MM.1S (cell line): Measurements from ENCODE around the gene ZW10.

Experiments used
- DNase-seq: peaks from one replicate; pipeline ENCODE4 v3.0.0-alpha.2; 2015
- H2AFZ ChIP-seq: fragments of 300-600 bp; sonication (generic); 2 replicates; pipeline ENCODE4 v1.6.0; 2016; ENCODE audit warnings: antibody characterized with exemption, low read length
- H3F3A ChIP-seq: fragments of 300-600 bp; sonication (generic); 2 replicates; pipeline ENCODE4 v1.6.1; 2016; ENCODE audit warnings: mild to moderate bottlenecking, antibody characterized with exemption, low read length, moderate library complexity, mixed read lengths; ENCODE audit not compliant: insufficient read depth
- H3K27ac ChIP-seq: fragments of 300-600 bp; sonication (generic); 2 replicates; pipeline ENCODE4 v1.5.1; 2016; ENCODE audit warnings: mild to moderate bottlenecking, low read length
- H3K27me3 ChIP-seq: fragments of 300-600 bp; sonication (generic); replicated peaks from 2 replicates; pipeline ENCODE4 v1.6.0; 2016; ENCODE audit warnings: low read length; ENCODE audit not compliant: insufficient read depth
- H3K36me3 ChIP-seq: fragments of 300-600 bp; sonication (generic); replicated peaks from 2 replicates; pipeline ENCODE4 v1.6.1; 2016; ENCODE audit warnings: mild to moderate bottlenecking, low read length, mixed read lengths; ENCODE audit not compliant: insufficient read depth
- H3K4me1 ChIP-seq: fragments of 300-600 bp; sonication (generic); 2 replicates; pipeline ENCODE4 v1.6.1; 2016; ENCODE audit warnings: low read length, mixed read lengths
- H3K4me2 ChIP-seq: fragments of 300-600 bp; sonication (generic); 2 replicates; pipeline ENCODE4 v1.6.0; 2016; ENCODE audit warnings: low read depth, low read length
- H3K4me3 ChIP-seq: fragments of 300-600 bp; sonication (generic); 2 replicates; pipeline ENCODE4 v1.5.1; 2016; ENCODE audit warnings: low read length, mixed read lengths
- H3K79me2 ChIP-seq: fragments of 300-600 bp; sonication (generic); 2 replicates; pipeline ENCODE4 v1.6.1; 2016; ENCODE audit warnings: mixed run types, low read length, mixed read lengths
- H3K9ac ChIP-seq: fragments of 300-600 bp; sonication (generic); 2 replicates; pipeline ENCODE4 v1.6.1; 2016; ENCODE audit warnings: low read length, mixed read lengths
- H3K9me2 ChIP-seq: fragments of 300-600 bp; sonication (generic); replicated peaks from 2 replicates; pipeline ENCODE4 v1.6.1; 2016; ENCODE audit warnings: mild to moderate bottlenecking, low read length, mixed read lengths; ENCODE audit not compliant: insufficient read depth
- H3K9me3 ChIP-seq: fragments of 300-600 bp; sonication (generic); replicated peaks from 2 replicates; pipeline ENCODE4 v1.6.1; 2016; ENCODE audit warnings: mild to moderate bottlenecking, low read length, mixed read lengths; ENCODE audit not compliant: insufficient read depth
- H4K20me1 ChIP-seq: fragments of 300-600 bp; sonication (generic); 2 replicates; pipeline ENCODE4 v1.6.1; 2016; ENCODE audit warnings: mild to moderate bottlenecking, low read length, moderate library complexity, mixed read lengths; ENCODE audit not compliant: insufficient read depth
- CTCF ChIP-seq: fragments of 300-600 bp; sonication (generic); IDR thresholded peaks from 2 replicates; pipeline ENCODE4 v1.5.1; 2016; ENCODE audit warnings: antibody characterized with exemption, low read length, mixed read lengths
- EZH2 ChIP-seq: fragments of 300-600 bp; sonication (generic); optimal IDR thresholded peaks from 2 replicates; pipeline ENCODE3; 2017; ENCODE audit warnings: low read depth, mild to moderate bottlenecking, antibody characterized with exemption, low read length, mixed read lengths
- EZH2phosphoT487 ChIP-seq: fragments of 300-600 bp; sonication (generic); IDR thresholded peaks from 2 replicates; pipeline ENCODE4 v1.6.1; 2018; ENCODE audit warnings: antibody characterized with exemption, low read length

ZW10 gene

GRCh38 chr11:113806406-113806805, 32.9 kb upstream of the ZW10 start:
- no peak overlapping the region for H3K4me2 ChIP-seq
- no peak overlapping the region for H3K4me3 ChIP-seq
- no peaks in the 10 kb centered on the region for H3K9me2 ChIP-seq
- H3F3A ChIP-seq = no peaks in the 10 kb centered on the region
- H3K9ac ChIP-seq = no peak overlapping the region
- no peaks in the 10 kb centered on the region for H3K79me2 ChIP-seq
- H2AFZ ChIP-seq = no peak overlapping the region
- no peaks in the 10 kb centered on the region for H3K4me1 ChIP-seq
- no peaks in the 10 kb centered on the region for H3K9me3 ChIP-seq
- DNase-seq = peak; percentile 30
- H3K27me3 ChIP-seq = no peaks in the 10 kb centered on the region
- no peak overlapping the region for H3K27ac ChIP-seq
- no peaks in the 10 kb centered on the region for H4K20me1 ChIP-seq
- peaks cover 7% of the 10 kb centered on the region; the same call in 1 of the 2 replicates for H3K36me3 ChIP-seq
- TF ChIP-seq EZH2phosphoT487 (no peak), EZH2 (no peak), CTCF (peak; percentile 57)

GRCh38 chr11:113805640-113806039, 32.1 kb upstream of the ZW10 start:
- no peaks in the 10 kb centered on the region for H3K4me1 ChIP-seq
- H3K4me3 ChIP-seq = no peak overlapping the region
- H3K27me3 ChIP-seq = no peaks in the 10 kb centered on the region
- H4K20me1 ChIP-seq = no peaks in the 10 kb centered on the region
- no peak for TF ChIP-seq EZH2phosphoT487
- TF ChIP-seq CTCF = no peak
- no peak for TF ChIP-seq EZH2
- H3K4me2 ChIP-seq = no peak overlapping the region
- H3K9me3 ChIP-seq = no peaks in the 10 kb centered on the region
- no peak overlapping the region for H3K27ac ChIP-seq
- H3K36me3 ChIP-seq = peaks cover 10% of the 10 kb centered on the region; the same call in 1 of the 2 replicates
- no peak overlapping the region for H2AFZ ChIP-seq
- no peaks in the 10 kb centered on the region for H3F3A ChIP-seq
- H3K79me2 ChIP-seq = no peaks in the 10 kb centered on the region
- DNase-seq = no peak
- no peak overlapping the region for H3K9ac ChIP-seq
- H3K9me2 ChIP-seq = no peaks in the 10 kb centered on the region

- no peak overlapping the region for H2AFZ ChIP-seq
- H3K4me3 ChIP-seq = no peak overlapping the region
- no peak overlapping the region for H3K4me2 ChIP-seq
- H3K36me3 ChIP-seq = 0 out of 2 replicates have a peak, but pooled peaks cover 8% of the 10 kb centered on the region
- H3K9me3 ChIP-seq = no peaks in the 10 kb centered on the region
- H3K27ac ChIP-seq = no peak overlapping the region
- H3K9ac ChIP-seq = no peak overlapping the region
- TF ChIP-seq EZH2phosphoT487 (no peak), EZH2 (no peak), CTCF (no peak)
- no peaks in the 10 kb centered on the region for H4K20me1 ChIP-seq
- no peaks in the 10 kb centered on the region for H3K27me3 ChIP-seq
- no peak for DNase-seq
- no peaks in the 10 kb centered on the region for H3F3A ChIP-seq
- H3K79me2 ChIP-seq = no peaks in the 10 kb centered on the region
- no peaks in the 10 kb centered on the region for H3K4me1 ChIP-seq
- H3K9me2 ChIP-seq = no peaks in the 10 kb centered on the region
Observed at GRCh38 chr11:113802621-113803020, 29.1 kb upstream of the ZW10 start.
